H9 (cell line): ENCODE measurements around the gene ERC2. TPM values are rescaled to one million over a fixed set of nuclear protein-coding genes. Genes with fewer than 3 reads are reported as not detected.

Source experiments
- DNase-seq: peaks from one replicate; pipeline ENCODE4 v3.0.0-alpha.2; 2017
- H2AFZ ChIP-seq: one replicate; pipeline ENCODE4 v1.6.1; 2013; ENCODE audit warnings: mild to moderate bottlenecking, low read length, control low read depth, moderate library complexity
- H2AK5ac ChIP-seq: 2 replicates; pipeline ENCODE4 v1.6.1; 2013; ENCODE audit warnings: low read length, control low read depth, mixed read lengths; ENCODE audit not compliant: insufficient read length
- H2BK120ac ChIP-seq: one replicate; pipeline ENCODE4 v1.6.1; 2013; ENCODE audit warnings: low read depth, mild to moderate bottlenecking, low read length, control low read depth, inconsistent platforms; ENCODE audit not compliant: poor library complexity, severe bottlenecking
- H2BK12ac ChIP-seq: 2 replicates; pipeline ENCODE4 v1.6.1; 2013; ENCODE audit warnings: low read length, control low read depth, mixed read lengths, low read depth; ENCODE audit not compliant: insufficient read length
- H2BK15ac ChIP-seq: 2 replicates; pipeline ENCODE4 v1.6.1; 2013; ENCODE audit warnings: low read depth, low read length, control low read depth
- H2BK20ac ChIP-seq: one replicate; pipeline ENCODE4 v1.6.1; 2013; ENCODE audit warnings: low read depth, mild to moderate bottlenecking, low read length, control low read depth, inconsistent platforms; ENCODE audit not compliant: poor library complexity, severe bottlenecking
- H2BK5ac ChIP-seq: 2 replicates; pipeline ENCODE4 v1.6.1; 2013; ENCODE audit warnings: low read length, control low read depth, mixed read lengths; ENCODE audit not compliant: insufficient read length
- H3K14ac ChIP-seq: 2 replicates; pipeline ENCODE4 v1.6.1; 2013; ENCODE audit warnings: low read length, control low read depth; ENCODE audit not compliant: insufficient read depth
- H3K18ac ChIP-seq: 2 replicates; pipeline ENCODE4 v1.6.1; 2013; ENCODE audit warnings: low read depth, mild to moderate bottlenecking, mixed read lengths, low read length, control low read depth; ENCODE audit not compliant: insufficient read length
- H3K23ac ChIP-seq: 2 replicates; pipeline ENCODE4 v1.6.1; 2013; ENCODE audit warnings: low read length, control low read depth, mixed read lengths, low read depth; ENCODE audit not compliant: insufficient read length
- H3K23me2 ChIP-seq: 2 replicates; pipeline ENCODE4 v1.6.1; 2013; ENCODE audit warnings: low read depth, mild to moderate bottlenecking, mixed read lengths, low read length, control low read depth; ENCODE audit not compliant: insufficient read length, poor library complexity, severe bottlenecking
- H3K27ac ChIP-seq: 2 replicates; pipeline ENCODE4 v1.5.1; 2013; ENCODE audit warnings: low read length, control low read depth, mixed read lengths, low read depth; ENCODE audit not compliant: insufficient read length
- H3K27me3 ChIP-seq: 2 replicates; pipeline ENCODE4 v1.6.1; 2013; ENCODE audit warnings: low read length, control low read depth, inconsistent platforms; ENCODE audit not compliant: insufficient read depth
- H3K4ac ChIP-seq: 2 replicates; pipeline ENCODE4 v1.6.1; 2013; ENCODE audit warnings: low read depth, mild to moderate bottlenecking, control low read depth, inconsistent platforms, low read length, moderate library complexity
- H3K4me1 ChIP-seq: 2 replicates; pipeline ENCODE4 v1.6.1; 2013; ENCODE audit warnings: low read length, control low read depth, inconsistent platforms; ENCODE audit not compliant: insufficient read depth
- H3K4me2 ChIP-seq: 2 replicates; pipeline ENCODE4 v1.6.1; 2013; ENCODE audit warnings: low read length, control low read depth, mixed read lengths; ENCODE audit not compliant: insufficient read length, insufficient read depth
- H3K56ac ChIP-seq: 2 replicates; pipeline ENCODE4 v1.6.1; 2013; ENCODE audit warnings: low read depth, mild to moderate bottlenecking, mixed read lengths, low read length, control low read depth; ENCODE audit not compliant: insufficient read length
- H3K79me1 ChIP-seq: 2 replicates; pipeline ENCODE4 v1.6.1; 2013; ENCODE audit warnings: low read depth, mild to moderate bottlenecking, moderate library complexity, low read length, control low read depth, inconsistent platforms; ENCODE audit not compliant: insufficient read depth, poor library complexity, severe bottlenecking
- H3K79me2 ChIP-seq: 2 replicates; pipeline ENCODE4 v1.6.1; 2013; ENCODE audit warnings: low read length, control low read depth, inconsistent platforms; ENCODE audit not compliant: insufficient read depth
- H3K9ac ChIP-seq: 2 replicates; pipeline ENCODE4 v1.6.1; 2013; ENCODE audit warnings: low read length, control low read depth, mixed read lengths; ENCODE audit not compliant: insufficient read length; ENCODE audit errors: extremely low read depth
- H3K9me3 ChIP-seq: one replicate; pipeline ENCODE4 v1.6.1; 2013; ENCODE audit warnings: low read depth, low read length, inconsistent platforms; ENCODE audit not compliant: control insufficient read depth
- H3T11ph ChIP-seq: one replicate; pipeline ENCODE4 v1.6.1; 2013; ENCODE audit warnings: mild to moderate bottlenecking, low read length, control low read depth, inconsistent platforms
- H4K20me1 ChIP-seq: one replicate; pipeline ENCODE4 v1.6.1; 2013; ENCODE audit not compliant: control insufficient read depth, insufficient read length, insufficient read depth
- H4K5ac ChIP-seq: 2 replicates; pipeline ENCODE4 v1.6.1; 2013; ENCODE audit warnings: low read depth, mild to moderate bottlenecking, mixed read lengths, low read length, control low read depth; ENCODE audit not compliant: insufficient read length
- H4K8ac ChIP-seq: replicated peaks from 2 replicates; pipeline ENCODE4 v1.6.1; 2013; ENCODE audit warnings: low read length, control low read depth, mixed read lengths, low read depth; ENCODE audit not compliant: insufficient read length
- H4K91ac ChIP-seq: 2 replicates; pipeline ENCODE4 v1.6.1; 2013; ENCODE audit warnings: low read depth, mild to moderate bottlenecking, moderate library complexity, mixed read lengths, low read length, control low read depth; ENCODE audit not compliant: insufficient read length
- H3K27ac Mint-ChIP-seq, 3 experiments: 2 replicates in 2 of 3; 3 replicates in 1 of 3; pipeline ENCODE4 v1.8.0; 2020 to 2021; ENCODE audit warnings: mixed read lengths in 3 of 3, mild to moderate bottlenecking in 1 of 3, moderate library complexity in 1 of 3
- H3K27me3 Mint-ChIP-seq: 2 replicates; pipeline ENCODE4 v1.8.0; 2021; ENCODE audit warnings: low read depth, mild to moderate bottlenecking, moderate library complexity, mixed read lengths
- H3K36me3 Mint-ChIP-seq, 3 experiments: 2 replicates in 2 of 3; 3 replicates in 1 of 3; pipeline ENCODE4 v1.8.0; 2020 to 2021; ENCODE audit warnings: low read depth in 3 of 3, mixed read lengths in 3 of 3; ENCODE audit not compliant: insufficient read depth in 1 of 3
- H3K4me1 Mint-ChIP-seq, 2 experiments: 2 replicates each; pipeline ENCODE4 v1.8.0; 2020; ENCODE audit warnings: mixed read lengths in 2 of 2
- H3K4me3 Mint-ChIP-seq, 2 experiments: 2 replicates in 1 of 2; 3 replicates in 1 of 2; pipeline ENCODE4 v1.8.0; 2020 to 2021; ENCODE audit warnings: mild to moderate bottlenecking in 2 of 2, mixed read lengths in 2 of 2, moderate library complexity in 1 of 2
- H3K9me3 Mint-ChIP-seq, 2 experiments: 2 replicates in 1 of 2; 3 replicates in 1 of 2; pipeline ENCODE4 v1.8.0; 2020; ENCODE audit warnings: mild to moderate bottlenecking in 2 of 2, mixed read lengths in 2 of 2, moderate library complexity in 1 of 2
- CTCF ChIP-seq: fragments of 200-600 bp; sonication (generic); conservative IDR thresholded peaks from 3 replicates; pipeline ENCODE4 v1.8.0; 2021; ENCODE audit warnings: antibody characterized with exemption, mild to moderate bottlenecking
- WGBS: extraction: QIAGEN DNeasy Blood & Tissue Kit; methylation state at CpG from one replicate; pipeline ENCODE4 v1.1.7; 2013; ENCODE audit warnings: missing lambda C conversion rate, low lambda C conversion rate, mixed read lengths; ENCODE audit not compliant: insufficient read length; ENCODE audit errors: extremely low coverage; 5-methylcytosine and 5-hydroxymethylcytosine counted together
- total RNA-seq: library from RNA; stranded (reverse); gene quantifications from 2 replicates; pipeline ENCODE4 v1.2.1, GENCODE V29; 2021

The ERC2 gene
- total RNA-seq, 1 experiment from 2014 or later: 15.4 TPM

- peak overlapping the region in 1 of 3 experiments; percentile 34; a peak in 2 of 7 replicates for H3K27ac Mint-ChIP-seq
- Histone ChIP-seq H3K4me1 (peaks cover 8% of the 10 kb centered on the region; the same call in 1 of the 2 replicates), H2BK12ac (no peak overlapping the region), H4K8ac (no peak overlapping the region), H3K27me3 (no peaks in the 10 kb centered on the region), H4K20me1 (no peaks in the 10 kb centered on the region), H2BK120ac (no peak overlapping the region), H4K91ac (no peak overlapping the region), H3K23ac (no peak overlapping the region), H3K18ac (no peak overlapping the region), H3K14ac (no peak overlapping the region), H2BK5ac (no peak overlapping the region), H3K79me2 (no peaks in the 10 kb centered on the region), H3K79me1 (no peaks in the 10 kb centered on the region), H3K4me2 (no peak overlapping the region), H3T11ph (no peak overlapping the region), H4K5ac (no peak overlapping the region), H3K4ac (no peak overlapping the region), H3K56ac (no peak overlapping the region), H3K23me2 (no peaks in the 10 kb centered on the region), H2AFZ (no peak overlapping the region), H2AK5ac (no peak overlapping the region), H2BK15ac (no peak overlapping the region), H3K9me3 (no peaks in the 10 kb centered on the region), H3K27ac (no peak overlapping the region), H2BK20ac (no peak overlapping the region), H3K9ac (no peak overlapping the region)
- no peaks in the 10 kb centered on the region for H3K9me3 Mint-ChIP-seq
- peaks cover 35 to 41% of the 10 kb centered on the region in 2 experiments for H3K4me1 Mint-ChIP-seq
- TF ChIP-seq CTCF: no peak
- no peak overlapping the region for H3K4me3 Mint-ChIP-seq
- WGBS: no CpG with 5 or more reads among the region's 2 CpGs
- H3K36me3 Mint-ChIP-seq: no peaks in the 10 kb centered on the region
- no peak for DNase-seq
- no peaks in the 10 kb centered on the region for H3K27me3 Mint-ChIP-seq
Observed at GRCh38 chr3:55572816-55573215, 895.5 kb downstream of the ERC2 start.
